Effector memory CD4-positive, alpha-beta T cell (primary cell): ENCODE measurements around the gene LCN12.
"Not testable (repeated sequence)": the region's sequence is repeated elsewhere in the genome, so short reads cannot be mapped to it uniquely, and the experiment has no call there.

ENCODE experiments used
- DNase-seq, 3 donors: peaks; one replicate each; pipeline ENCODE4 v3.0.0-alpha.2; 2020
- H3K27ac ChIP-seq: 2 replicates; pipeline ENCODE4 v1.7.0; 2013; ENCODE audit warnings: mild to moderate bottlenecking, low read length, moderate library complexity; ENCODE audit not compliant: insufficient read depth, poor library complexity, severe bottlenecking
- H3K27me3 ChIP-seq: replicated peaks from 2 replicates; pipeline ENCODE4 v1.7.0; 2013; ENCODE audit warnings: mild to moderate bottlenecking, low read length; ENCODE audit not compliant: insufficient read depth, control insufficient read depth, poor library complexity, severe bottlenecking
- H3K36me3 ChIP-seq: 2 replicates; pipeline ENCODE4 v1.7.0; 2013; ENCODE audit warnings: mild to moderate bottlenecking, low read length, moderate library complexity; ENCODE audit not compliant: control insufficient read depth, insufficient read depth
- H3K4me1 ChIP-seq: 2 replicates; pipeline ENCODE4 v1.7.0; 2013; ENCODE audit warnings: low read length, mild to moderate bottlenecking; ENCODE audit not compliant: control insufficient read depth, insufficient read depth, poor library complexity, severe bottlenecking
- H3K4me3 ChIP-seq: 2 replicates; pipeline ENCODE4 v1.7.0; 2013; ENCODE audit warnings: low read length, low read depth, mild to moderate bottlenecking; ENCODE audit not compliant: insufficient read depth, poor library complexity, severe bottlenecking
- H3K9me3 ChIP-seq: 2 replicates; pipeline ENCODE4 v1.7.0; 2013; ENCODE audit warnings: mild to moderate bottlenecking, low read length, moderate library complexity; ENCODE audit not compliant: control insufficient read depth

The LCN12 gene

GRCh38 chr9:136997830-136998234, 45.8 kb downstream of the LCN12 start:
- H3K4me1 ChIP-seq: peaks cover 57% of the 10 kb centered on the region

GRCh38 chr9:137000177-137000930, 48.3 kb downstream of the LCN12 start:
- Histone ChIP-seq H3K4me3 (no peak overlapping the region), H3K4me1 (peaks cover 40% of the 10 kb centered on the region), H3K27me3 (no peaks in the 10 kb centered on the region), H3K27ac (peak overlapping the region; percentile 22), H3K36me3 (peaks cover under 1% of the 10 kb centered on the region), H3K9me3 (no peaks in the 10 kb centered on the region)
- DNase-seq: no peak

More at GRCh38 chr9:136997830-136998234, 45.8 kb downstream of the LCN12 start:
- Histone ChIP-seq H3K36me3 (peaks cover 14% of the 10 kb centered on the region), H3K27me3 (no peaks in the 10 kb centered on the region), H3K9me3 (no peaks in the 10 kb centered on the region), H3K4me3 (no peak overlapping the region), H3K27ac (peak overlapping the region; percentile 46)
- peak in 1 of 3 donors; percentile 27 for DNase-seq

GRCh38 chr9:137001857-137002645, 50.0 kb downstream of the LCN12 start:
- no peak for DNase-seq
- peaks cover 23% of the 10 kb centered on the region for H3K4me1 ChIP-seq
- H3K27ac ChIP-seq: no peak overlapping the region
- no peak overlapping the region for H3K4me3 ChIP-seq
- no peaks in the 10 kb centered on the region for H3K36me3 ChIP-seq
- H3K27me3 ChIP-seq: no peaks in the 10 kb centered on the region
- no peaks in the 10 kb centered on the region for H3K9me3 ChIP-seq

DNA sequence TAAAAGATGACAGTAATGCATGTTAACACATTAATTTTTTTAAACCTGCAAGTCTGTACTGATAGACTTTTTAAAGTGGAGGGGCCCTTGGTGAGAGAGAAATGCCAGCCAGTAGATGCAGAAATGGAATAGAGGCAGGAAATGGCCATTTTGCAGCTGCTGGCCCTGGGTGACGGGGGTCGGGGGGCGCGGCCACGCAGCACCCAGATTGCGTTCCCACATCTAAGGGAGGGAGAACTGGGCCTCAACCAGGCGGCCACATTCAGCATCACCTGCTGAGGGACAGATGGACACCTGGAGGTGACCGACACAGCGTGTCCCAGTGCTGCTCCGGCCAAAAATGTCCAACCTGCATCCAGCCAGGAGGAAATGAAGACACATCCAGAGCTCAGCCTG, 50.6 kb downstream of the LCN12 start:
- Histone ChIP-seq H3K27me3 (no peaks in the 10 kb centered on the region), H3K4me3 (no peak overlapping the region), H3K27ac (no peak overlapping the region), H3K9me3 (no peaks in the 10 kb centered on the region), H3K4me1 (peaks cover 17% of the 10 kb centered on the region), H3K36me3 (no peaks in the 10 kb centered on the region)
- DNase-seq: no peak

GRCh38 chr9:137004285-137004684, 52.2 kb downstream of the LCN12 start:
- not testable (repeated sequence) for H3K36me3 ChIP-seq, H3K9me3 ChIP-seq, H3K27me3 ChIP-seq, H3K27ac ChIP-seq, H3K4me3 ChIP-seq, DNase-seq
- peaks cover 10% of the 10 kb centered on the region for H3K4me1 ChIP-seq
